ENCODE data around the gene PRPF19.

Gene PRPF19

DNA sequence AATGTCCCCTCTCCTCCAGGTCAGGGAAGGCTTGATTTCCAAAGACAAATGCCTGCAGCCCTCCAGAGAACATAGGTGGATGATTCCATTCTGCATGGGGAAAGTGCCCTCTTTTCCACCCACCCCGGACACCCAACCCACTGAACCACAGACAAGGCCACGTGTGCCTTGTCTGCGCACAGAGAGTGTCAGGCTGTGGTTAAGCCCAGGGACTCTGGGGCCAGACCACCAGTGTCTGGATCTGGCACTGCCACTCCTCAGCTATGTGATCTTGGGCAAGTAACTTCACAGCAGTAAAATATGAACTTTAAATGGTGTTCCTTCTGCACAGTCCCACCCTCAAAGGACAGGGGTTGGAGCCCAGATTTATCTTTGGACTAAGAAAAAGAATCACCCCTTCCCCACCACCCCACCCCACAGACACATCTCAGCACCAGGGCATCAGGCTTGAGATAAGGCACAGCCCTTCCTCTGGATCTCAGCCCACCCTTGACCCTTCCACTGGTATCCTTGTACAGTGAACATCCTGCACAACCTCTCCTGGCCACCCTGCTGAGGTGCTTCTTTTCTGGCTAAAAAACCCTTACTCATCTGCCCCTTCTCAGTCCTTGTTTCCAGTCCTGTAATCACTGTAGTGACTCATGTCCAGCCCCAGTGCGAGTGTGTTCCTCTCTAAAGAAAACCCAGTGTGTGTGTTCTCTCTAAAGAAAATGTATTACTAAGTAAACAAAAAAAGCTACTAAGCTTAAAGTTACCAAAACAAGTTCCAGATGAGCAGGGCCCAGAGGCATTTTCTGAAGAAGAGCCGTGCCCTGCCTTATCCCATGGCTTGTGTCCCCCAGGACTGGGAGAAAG lies 48.8 kb downstream of the PRPF19 start:
- DNase-seq, result peak; percentile 43

DNA sequence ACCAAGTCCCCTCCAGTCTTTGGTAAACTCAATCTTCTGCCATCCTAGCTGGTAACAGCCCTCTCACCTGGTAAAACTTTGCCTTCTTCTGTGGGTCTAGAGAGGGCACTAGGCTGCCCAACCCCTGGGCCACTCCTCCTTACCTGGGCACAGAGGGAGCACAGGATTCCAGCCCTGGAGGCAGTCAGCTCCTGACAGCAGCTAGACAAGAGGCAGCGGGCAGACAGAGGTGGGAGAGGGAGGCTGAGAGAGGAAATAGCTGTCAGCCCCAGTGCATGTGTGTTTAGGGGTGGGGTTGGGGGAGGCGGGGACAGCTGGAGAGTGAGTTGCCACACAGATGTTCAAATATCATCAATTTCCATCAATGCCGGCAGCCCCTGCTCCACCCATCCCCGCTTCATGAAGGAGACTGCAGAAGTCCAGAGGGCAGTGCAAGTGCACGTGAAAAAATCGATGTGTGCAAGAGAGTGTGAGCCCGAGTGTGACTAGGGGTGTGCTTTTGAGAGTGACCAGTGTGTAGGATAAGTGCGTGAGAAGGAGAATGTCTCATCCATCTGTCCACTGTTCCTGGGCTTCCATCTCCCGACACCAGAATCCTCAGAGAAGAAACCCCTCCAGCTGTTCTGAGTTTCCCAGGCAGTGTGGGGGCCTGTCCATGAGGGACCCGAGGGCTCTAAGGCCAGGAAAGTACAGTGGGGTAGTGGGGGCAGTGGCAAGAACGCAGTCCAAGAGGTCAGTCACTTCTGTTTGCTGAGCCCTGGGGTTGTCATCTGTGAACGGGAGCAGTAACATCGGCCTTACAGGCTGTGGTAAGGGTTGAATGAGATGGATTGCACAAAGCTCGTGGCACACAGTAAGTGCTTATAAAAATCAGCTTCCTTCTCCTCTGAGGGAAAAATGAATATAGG lies 50.4 kb downstream of the PRPF19 start, which contains the start of gene PTGDR2:
TSS of gene PTGDR2 (minus strand) at position 225 of the 908 bp plus-strand sequence. CDS start 2,228 bp downstream, outside the sequence.
- DNase-seq, result no peak

DNA sequence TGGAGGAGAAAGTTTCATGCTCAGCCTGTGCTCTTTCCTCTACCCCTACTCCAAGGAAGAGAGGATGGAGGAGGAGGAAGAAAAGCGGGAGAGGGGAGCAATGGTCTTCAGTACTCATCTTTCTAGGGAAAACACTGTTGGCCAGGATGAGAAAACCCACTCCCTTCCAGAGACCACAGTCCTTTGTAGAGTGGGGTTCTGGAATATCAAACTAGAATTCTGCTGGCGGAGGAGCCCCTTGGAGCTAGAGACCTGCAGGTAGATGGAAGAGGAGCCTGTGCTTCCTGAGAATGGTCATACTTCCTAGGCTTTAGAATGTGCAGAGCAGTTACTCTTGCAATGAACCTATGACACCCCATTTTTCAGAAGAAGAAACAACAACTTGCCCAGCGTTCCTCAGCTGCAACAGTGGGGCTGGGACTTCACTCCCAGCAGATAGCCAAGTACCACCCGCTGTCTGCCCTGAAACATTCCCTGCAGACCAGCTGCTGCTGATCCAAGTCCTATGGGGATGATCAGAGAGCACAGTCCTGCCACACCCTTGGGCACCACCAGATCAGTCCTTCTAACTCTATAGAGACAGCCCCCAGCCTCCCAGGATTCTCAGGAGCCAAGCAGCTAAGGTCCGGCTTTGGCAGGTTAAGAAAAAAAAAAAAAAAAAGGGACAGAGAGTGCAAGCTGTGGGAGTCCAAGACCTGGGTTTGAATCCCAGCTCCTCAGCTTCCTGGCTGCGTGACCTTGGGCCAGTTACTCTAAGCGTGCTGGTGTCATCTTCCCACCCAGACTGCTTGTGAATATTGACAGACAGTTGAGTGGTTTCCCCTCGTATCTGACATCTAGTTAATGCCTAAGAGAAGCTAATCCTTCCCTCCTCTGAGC lies 51.3 kb downstream of the PRPF19 start:
- no peak for DNase-seq

- DNase-seq, result no peak
These were observed 52.1 kb downstream of the PRPF19 start for GRCh38 chr11:60854140-60854846.

GRCh38 chr11:60852982-60853950 lies 53.1 kb downstream of the PRPF19 start:
- DNase-seq, result no peak

DNA sequence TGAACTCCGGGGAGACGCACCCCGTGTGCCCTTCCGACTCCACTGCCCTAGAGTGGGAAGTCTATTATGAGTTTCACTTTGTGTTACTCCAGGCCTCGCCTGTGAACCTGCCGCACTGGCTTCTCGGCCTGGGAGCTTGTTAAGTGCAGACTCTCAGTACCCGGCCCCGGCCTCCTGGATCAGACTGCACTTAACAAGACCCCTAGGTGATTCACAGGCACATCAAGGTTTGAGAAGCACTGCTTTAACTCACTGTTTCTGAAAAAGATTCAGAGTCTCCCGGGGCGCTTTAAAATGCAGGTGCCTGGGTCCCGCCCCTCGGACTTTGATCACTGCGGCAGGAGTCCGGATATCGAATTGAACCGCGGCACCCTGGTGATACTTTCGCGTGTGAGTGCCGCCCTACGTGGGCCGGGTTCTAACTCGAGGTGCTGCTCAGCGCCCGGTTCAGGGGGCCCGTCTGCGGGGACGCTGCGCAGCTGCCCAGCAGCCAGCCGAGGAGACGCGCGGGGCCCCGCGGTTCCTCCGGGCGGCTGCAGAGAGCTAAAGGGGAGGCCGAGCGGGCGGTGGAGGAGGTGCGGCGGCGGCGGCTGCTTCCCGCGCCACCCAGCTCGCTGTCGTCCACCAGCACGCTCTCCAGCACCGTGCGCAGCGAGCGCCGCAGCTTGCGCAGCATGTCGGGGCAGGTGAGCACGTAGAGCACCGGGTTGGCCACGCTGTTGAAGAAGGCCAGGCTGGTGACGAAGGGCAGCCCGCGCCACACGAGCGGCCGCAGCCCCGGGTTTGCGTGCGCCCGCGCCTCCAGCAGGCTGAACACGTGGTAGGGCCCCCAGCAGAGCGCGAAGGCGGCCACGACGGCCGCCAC lies 54.0 kb downstream of the PRPF19 start:
- DNase-seq, result no peak

DNA sequence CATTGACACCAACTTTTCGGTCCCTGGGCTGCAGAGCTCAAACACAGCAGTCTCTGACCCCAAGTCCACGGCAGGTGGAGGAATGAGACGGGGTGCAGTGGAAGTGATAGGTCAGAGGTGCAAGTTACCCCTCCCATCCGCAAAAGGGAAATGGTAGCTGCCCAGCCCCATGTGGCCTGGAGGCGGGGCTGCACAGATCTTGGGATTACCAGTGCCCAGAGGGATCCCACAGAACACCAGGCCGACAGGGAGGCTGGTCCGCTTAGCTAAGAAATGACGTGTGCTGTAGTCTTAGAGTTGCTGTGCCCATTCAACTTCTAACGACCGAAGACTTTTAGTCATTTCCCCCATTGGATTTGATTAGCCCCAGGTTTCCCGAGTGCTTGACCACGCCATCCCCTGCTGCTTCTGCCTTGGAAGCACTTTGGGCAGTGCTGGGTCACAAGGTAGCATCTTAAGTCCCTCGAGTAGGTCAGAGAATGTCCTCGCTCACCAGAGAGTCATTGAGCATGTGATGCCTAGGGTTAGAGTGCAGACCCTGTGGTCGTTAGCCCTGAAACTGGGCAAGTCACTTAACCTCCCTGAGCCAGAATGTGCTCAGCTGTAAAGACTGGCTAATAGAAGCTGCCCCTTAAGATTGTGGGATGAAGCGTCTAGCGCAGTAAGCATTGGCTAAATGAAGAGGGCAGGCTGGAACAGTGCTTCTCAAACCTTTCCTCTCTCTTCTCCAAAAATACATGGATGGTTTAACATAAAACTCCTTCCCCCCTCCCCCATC lies 54.9 kb downstream of the PRPF19 start:
- DNase-seq, result no peak

GRCh38 chr11:60849641-60850520 lies 56.5 kb downstream of the PRPF19 start:
- no peak for DNase-seq

DNA sequence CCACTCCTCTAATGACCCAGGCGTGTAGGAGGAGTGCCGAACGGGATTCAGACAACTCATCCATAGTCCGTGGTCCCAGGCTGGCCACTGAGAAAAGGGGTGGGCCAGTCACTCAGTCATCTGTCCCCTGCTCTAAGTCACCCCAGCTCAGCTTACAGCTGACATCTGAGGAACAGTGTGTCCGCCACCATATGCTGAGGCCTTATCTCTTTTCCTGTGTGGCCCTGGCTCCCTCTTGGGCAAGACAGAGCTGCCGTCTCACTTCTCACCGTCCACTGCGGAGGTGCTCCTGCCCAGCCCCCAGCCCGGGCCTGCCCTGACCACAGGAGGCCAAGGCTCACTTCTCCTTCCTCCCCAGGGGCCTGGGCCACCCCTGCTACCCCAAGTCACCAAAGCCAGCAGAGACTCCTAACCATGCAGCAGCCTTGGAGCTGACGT lies 57.7 kb downstream of the PRPF19 start:
- no peak for DNase-seq

GRCh38 chr11:60847896-60848295 lies 58.5 kb downstream of the PRPF19 start:
- no peak for DNase-seq

GRCh38 chr11:60847281-60847680 lies 59.1 kb downstream of the PRPF19 start:
- DNase-seq, result no peak

DNA sequence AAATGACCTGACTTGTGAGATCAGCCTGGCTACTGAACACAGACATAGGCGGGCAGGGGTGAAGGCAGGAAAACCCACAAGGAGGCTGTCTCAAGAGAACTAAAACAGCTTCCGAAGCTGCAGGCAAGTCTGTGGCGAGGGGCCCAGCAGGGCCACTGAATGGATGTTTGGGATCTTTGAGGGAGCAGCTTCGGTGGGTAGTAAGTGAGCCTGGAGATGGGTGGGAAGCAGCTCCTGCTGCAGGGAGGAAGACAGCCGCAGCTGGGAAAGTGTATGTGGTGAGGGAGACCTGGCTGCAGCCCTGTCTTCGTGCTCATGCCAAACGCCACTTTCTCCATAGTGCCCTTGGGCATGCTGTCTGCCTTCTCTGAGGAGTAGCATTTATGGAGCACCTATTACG lies 61.0 kb downstream of the PRPF19 start:
- DNase-seq, result no peak

DNA sequence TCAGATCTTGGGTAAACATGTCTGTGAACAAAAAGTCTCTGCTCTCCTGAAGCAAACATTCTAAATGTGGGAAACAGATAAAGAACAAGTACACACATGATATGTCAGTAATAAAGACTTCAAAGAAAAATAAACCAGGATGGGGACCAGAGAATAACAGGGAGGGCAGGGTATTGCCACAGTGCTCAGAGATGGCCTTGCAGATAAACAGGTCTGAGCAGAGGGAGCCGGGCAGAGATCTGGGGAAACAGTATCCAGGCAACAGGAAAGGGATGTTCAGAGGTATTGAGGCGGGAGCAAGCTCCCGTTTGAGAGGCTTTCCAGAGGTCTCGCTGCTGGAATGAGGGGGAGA lies 61.5 kb downstream of the PRPF19 start:
- no peak for DNase-seq

- no peak for DNase-seq
These were observed 62.1 kb downstream of the PRPF19 start for GRCh38 chr11:60844045-60844869.

- no peak for DNase-seq
These were observed 63.5 kb downstream of the PRPF19 start for GRCh38 chr11:60842668-60843600.

Data from fibroblast of skin of scalp (primary cell).